GM12864 (cell line): Measurements from ENCODE around the gene CCDC86.

ENCODE experiments used
- DNase-seq: peaks from one replicate; pipeline ENCODE4 v3.0.0-alpha.2; 2011; ENCODE audit warnings: low read depth
- H3K4me3 ChIP-seq: 2 replicates; pipeline ENCODE4 v1.5.1; 2011; ENCODE audit warnings: mild to moderate bottlenecking, low read depth, low read length, control low read depth
- TF ChIP-seq, protein P1 (sequence below): IDR thresholded peaks from 2 replicates; pipeline ENCODE4 v1.5.1; 2011; ENCODE audit warnings: low read depth, mild to moderate bottlenecking, moderate library complexity, low read length, control low read depth, inconsistent platforms; ENCODE audit errors: missing control alignments

CCDC86 gene

DNA sequence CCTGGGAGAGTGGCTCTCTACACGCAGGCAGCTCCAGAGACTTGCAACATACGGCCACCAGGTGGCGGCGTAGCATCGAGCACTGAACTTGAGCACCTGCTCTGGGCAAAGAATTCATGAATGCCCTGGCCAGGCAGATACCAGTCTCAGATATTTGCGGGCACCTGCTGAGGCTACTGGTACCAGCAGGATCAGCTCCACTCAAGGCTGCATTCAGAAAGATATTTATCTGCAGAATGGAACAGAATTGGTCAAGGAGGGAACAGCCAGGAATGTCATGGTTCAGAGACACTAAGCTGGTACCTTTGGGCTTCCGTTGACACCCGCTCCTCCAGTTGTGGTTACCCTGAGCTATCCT, 10.8 kb upstream of the CCDC86 start:
- H3K4me3 ChIP-seq = no peak overlapping the region
- DNase-seq = peak; percentile 44
- TF ChIP-seq, protein P1, sequence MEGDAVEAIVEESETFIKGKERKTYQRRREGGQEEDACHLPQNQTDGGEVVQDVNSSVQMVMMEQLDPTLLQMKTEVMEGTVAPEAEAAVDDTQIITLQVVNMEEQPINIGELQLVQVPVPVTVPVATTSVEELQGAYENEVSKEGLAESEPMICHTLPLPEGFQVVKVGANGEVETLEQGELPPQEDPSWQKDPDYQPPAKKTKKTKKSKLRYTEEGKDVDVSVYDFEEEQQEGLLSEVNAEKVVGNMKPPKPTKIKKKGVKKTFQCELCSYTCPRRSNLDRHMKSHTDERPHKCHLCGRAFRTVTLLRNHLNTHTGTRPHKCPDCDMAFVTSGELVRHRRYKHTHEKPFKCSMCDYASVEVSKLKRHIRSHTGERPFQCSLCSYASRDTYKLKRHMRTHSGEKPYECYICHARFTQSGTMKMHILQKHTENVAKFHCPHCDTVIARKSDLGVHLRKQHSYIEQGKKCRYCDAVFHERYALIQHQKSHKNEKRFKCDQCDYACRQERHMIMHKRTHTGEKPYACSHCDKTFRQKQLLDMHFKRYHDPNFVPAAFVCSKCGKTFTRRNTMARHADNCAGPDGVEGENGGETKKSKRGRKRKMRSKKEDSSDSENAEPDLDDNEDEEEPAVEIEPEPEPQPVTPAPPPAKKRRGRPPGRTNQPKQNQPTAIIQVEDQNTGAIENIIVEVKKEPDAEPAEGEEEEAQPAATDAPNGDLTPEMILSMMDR = peak; percentile 91

DNA sequence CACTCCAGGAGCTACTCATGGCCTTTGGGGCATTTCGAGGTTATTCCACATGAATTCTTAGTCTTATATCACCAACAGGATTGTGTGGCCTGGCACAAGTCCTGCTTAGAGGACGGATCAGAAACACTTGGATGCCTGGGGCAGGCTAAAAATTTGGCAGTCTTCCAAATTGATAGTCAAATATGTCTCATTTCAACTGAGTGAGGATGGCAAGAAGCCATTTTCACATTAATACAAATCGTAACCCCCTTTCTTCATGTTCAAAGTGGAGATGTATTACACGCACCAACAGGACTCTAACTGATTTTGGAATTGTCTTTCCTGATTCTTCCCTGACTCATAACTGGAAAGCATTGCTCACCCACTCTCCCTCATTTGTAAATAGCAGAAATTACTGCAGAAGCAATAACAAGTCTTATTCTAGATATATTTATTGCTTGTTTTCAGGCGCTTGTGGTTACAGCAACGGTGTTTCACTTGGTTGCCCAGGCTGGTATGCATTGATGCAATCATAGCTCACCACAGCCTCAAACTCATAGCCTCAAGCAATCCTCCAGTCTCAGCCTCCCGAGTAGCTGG, 10.3 kb upstream of the CCDC86 start:
- TF ChIP-seq, protein P1 = no peak
- no peak for DNase-seq
- no peak overlapping the region for H3K4me3 ChIP-seq

DNA sequence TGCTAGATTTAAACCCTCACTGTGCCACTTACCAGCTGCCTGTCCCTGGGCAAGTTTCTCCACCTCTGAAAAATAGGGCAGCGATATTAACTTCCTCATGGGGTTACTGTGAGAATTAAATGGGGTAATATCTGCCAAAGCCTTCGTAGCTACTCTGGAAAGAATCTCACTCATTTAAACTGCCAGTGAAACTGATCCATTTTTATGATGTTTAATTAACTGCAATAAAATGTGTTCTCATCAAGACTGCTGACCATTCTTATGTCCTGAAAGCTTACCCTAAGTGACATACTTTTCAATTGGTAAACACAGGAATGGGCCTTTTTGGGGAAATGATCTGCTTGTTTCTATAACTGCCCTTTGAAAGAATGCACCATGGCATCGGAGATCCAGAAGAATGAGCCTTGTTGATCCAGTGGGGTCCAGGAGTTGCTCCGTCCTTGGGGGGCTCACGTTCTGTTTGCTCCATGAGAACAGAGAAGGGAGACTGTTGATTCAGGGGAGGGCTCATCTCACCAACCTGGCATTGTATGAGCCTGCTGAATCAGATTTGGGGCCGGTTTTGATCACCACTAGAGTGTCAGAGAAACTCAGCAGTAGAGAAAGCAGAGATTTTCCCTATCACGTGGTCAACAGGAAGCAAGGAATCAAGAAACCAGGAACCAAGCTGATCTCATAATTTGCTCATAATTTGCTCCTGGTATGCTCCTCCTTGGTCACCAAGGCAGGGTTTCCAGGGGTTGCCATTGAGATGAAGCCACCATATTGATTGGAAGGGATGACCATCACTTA, 7.0 kb upstream of the CCDC86 start:
- TF ChIP-seq, protein P1 = no peak
- no peak for DNase-seq
- H3K4me3 ChIP-seq = no peak overlapping the region

DNA sequence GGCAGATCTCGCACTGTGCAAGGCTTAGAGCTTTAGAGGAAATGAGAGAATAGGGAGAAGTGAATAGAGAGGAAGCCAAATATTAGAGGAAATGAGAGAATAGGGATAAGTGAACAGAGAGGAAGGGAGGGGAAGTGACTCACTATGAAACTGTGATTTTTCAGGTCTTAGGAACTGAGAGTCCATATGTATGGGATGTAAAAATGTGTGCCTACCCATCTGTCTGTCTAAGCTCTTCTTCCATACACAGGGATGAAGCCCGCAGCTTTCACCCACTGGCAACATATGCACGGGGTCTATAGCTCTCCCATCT, 6.4 kb upstream of the CCDC86 start:
- TF ChIP-seq, protein P1 = no peak
- no peak overlapping the region for H3K4me3 ChIP-seq
- DNase-seq = no peak

DNA sequence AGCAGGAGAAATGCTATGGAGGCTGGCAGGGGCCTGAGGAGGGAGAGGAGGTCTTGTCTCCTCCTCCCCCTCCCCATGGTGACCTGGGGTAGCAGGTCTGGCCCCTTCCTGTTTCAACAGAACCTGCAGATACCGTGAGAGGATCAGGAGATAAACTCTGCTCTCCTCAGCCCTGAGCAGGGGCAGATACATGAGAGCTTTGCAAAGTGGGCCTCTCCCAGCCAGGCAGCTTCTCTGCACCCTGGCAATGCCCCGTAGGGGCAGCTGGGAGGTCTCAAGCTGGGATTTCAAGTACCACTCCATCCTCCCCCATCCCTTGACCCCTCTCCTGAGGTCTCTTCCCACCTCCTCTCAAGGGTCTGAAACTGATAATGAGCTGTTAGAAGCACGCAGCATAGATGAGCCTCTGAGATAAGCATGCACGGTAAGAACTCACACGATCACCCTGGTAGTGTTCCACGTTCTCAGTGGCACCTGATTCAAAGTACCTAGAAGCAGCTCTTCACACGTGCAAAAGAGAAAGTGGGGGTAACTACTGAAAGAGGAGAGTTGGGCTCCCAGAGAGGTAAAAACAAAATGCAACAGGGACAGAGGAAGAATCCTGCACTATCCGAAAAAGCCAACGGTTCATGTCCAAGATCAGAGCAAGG, 4.9 kb upstream of the CCDC86 start:
- TF ChIP-seq, protein P1 = no peak
- H3K4me3 ChIP-seq = no peak overlapping the region
- no peak for DNase-seq

DNA sequence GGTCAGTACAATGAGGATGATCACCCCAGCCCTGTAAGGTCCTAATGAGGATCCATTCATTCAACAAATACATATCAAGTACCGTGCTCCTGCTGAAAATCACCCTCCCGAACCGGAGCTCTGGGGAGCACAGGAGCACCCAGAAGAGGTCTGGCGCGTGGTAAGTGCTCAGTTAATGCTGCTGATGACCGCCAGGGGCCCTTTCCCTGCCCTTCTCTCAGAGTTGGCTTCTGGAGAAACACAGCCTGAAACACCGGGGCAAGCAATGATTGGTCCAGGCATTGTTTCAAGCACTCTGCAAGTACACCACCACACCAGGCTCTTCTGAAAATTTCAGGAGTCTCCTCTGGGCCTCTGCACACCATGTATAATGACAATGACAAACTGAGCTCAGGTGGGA, 3.8 kb upstream of the CCDC86 start:
- H3K4me3 ChIP-seq = no peak overlapping the region
- TF ChIP-seq, protein P1 = peak; percentile 36
- no peak for DNase-seq
